Neural progenitor cell (in vitro differentiated cells): ENCODE results near the gene CTNNBIP1.

Experiments used
- CTCF ChIP-seq: fragments of 200-600 bp; sonication (generic); IDR thresholded peaks from 2 replicates; pipeline ENCODE4 v1.5.1; 2017; ENCODE audit warnings: antibody characterized with exemption, mild to moderate bottlenecking
- EZH2 ChIP-seq: fragments of 200-600 bp; sonication (generic); IDR thresholded peaks from 2 replicates; pipeline ENCODE4 v1.6.1; 2017; ENCODE audit warnings: antibody characterized with exemption, mild to moderate bottlenecking, moderate library complexity

- no peak for TF ChIP-seq CTCF
- no peak for TF ChIP-seq EZH2
Measured at GRCh38 chr1:9929431-9930385, 19.6 kb upstream of the CTNNBIP1 start.
